GM18526 (cell line): ENCODE results near the gene ERFE.

Experiments used
- POLR2A ChIP-seq: IDR thresholded peaks from 3 replicates; pipeline ENCODE4 v1.6.1; 2011; ENCODE audit not compliant: insufficient read length; ENCODE audit errors: extremely low read depth

ERFE gene

DNA sequence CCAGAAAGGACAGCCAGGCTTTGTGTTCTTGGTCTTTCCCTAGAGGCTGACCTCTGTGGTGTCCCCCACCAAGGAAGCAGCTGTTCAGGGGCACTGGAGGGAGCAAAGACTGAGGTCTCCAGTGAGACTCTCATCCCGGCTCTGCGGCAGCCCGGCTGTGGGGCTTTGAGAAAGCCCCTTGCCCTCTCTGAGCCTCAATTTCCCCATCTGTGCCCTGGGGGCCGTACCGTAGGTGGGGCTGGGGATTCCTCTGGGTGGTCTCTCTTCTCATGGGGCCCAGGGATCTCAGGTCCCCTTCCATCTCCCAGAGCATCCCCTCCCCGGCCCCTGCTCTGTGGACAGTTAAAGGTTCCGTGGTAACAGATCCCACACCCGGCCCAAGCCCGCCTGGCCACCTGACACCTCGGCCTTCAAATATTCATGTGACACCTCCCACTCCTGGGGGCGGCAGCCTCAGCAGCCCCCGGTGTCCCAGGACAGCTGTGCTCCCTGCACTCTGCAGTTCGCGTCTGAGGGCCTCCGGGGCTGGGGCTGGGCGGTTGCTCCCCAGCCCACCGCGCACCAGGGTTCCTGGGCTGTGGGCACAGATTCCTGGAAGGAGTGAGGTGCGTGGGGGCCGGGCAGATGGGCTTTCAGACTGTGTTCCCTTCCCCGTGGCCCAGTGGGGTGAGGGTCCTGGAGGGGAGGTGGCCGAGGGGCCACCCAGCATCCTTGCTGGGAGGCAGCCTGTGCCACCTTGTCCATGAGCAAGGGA lies 35.4 kb upstream of the ERFE start:
- no peak for TF ChIP-seq POLR2A

DNA sequence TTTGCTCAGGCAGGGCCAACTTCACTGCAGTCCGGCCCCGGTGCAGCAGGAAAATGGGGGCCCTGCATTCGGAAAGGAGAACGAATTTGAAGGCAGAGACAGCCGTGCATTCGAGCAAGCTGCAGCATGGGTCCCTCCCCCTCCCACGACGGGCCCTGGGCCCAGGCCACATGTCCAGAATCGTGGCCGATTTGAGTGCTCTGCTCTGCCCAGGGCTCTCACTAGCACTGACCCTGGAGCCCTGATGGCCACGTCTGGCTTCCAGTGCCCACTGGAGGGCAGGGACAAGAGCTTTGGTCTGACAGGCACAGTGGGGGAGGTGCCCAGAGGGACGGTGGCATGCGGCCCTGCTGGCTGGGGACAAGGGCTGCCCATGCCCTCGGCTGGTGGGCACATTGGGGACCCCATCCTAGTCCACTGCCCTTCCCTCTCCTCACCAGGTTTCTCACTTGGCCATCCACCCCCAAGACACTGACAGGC lies 34.7 kb upstream of the ERFE start:
- TF ChIP-seq POLR2A = no peak

DNA sequence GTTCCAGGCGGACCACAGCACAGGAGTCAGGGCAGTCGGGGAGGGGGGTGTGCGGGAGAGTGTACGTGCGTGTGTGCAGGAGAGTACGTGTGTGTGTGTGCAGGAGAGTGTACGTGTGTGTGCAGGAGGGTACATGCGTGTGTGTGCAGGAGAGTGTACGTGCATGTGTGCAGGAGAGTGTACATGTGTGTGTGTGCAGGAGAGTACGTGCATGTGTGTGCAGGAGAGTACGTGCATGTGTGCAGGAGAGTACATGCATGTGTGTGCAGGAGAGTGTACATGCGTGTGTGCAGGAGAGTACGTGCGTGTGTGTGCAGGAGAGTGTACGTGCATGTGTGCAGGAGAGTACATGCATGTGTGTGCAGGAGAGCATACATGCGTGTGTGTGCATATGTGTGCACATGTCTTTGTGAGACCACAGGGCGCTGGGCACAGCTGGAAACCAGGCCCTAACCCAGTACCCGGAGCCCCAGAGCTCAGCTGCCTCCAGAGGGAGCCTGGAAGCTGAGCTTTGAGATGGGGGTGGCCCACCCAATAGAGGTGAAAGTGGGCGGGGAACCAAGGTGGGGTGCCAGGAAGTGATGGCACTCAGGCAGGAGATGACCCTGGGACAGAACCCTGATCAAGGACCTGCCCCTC lies 34.2 kb upstream of the ERFE start:
- TF ChIP-seq POLR2A = no peak

DNA sequence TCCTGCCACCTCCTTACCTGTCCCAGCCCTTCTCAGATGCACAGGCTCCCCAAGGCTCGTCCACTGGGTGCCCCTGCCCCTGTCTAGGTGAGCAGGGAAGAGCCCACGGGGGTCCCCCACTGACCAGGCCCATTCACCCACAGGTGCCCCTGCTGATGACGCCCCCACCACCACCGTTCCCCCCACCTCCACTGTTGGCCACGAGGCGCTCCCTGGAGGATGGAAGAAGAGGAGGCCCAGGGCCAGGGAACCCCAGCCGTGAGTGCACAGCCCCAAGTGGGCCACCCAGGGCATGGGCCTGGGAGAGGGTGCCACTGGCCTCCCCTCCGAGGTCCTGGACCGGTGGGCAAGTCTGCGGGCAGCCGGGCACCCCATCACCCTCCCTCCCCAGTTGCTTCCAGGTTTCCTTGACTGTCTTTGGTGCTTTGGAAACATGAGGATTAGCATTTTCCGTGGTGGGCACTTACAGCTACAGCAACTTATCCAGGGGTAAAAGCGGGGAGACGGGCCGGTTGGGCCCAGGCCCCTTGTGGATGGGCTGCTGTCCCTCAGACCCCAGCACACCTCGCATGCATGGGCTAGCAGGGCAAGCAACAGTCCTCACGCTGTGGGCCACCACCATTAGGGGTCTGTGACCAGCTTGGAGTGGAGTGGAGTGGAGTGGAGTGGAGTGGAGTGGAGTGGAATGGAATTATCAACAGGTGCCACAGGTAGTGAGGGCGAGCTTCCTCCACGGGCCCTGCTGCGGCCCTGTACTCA lies 33.5 kb upstream of the ERFE start:
- no peak for TF ChIP-seq POLR2A

DNA sequence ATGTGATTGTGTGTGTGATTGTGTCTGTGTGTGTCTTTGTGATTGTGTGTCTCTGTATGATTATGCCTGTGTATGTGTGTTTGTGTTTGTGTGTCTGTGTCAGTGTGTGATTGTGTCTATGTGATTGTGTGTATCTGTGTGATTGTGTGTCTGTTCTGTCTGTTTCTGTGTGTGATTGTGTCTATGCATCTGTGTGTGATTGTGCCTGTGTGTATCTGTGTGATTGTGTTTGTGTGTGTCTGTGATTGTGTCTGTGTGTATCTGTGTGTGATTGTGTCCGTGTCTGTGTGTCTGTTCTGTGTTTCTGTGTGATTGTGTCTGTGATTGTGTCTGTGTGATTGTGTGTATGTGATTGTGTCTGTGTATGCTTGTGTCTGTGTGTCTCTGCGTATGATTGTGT lies 32.4 kb upstream of the ERFE start:
- TF ChIP-seq POLR2A = no peak

DNA sequence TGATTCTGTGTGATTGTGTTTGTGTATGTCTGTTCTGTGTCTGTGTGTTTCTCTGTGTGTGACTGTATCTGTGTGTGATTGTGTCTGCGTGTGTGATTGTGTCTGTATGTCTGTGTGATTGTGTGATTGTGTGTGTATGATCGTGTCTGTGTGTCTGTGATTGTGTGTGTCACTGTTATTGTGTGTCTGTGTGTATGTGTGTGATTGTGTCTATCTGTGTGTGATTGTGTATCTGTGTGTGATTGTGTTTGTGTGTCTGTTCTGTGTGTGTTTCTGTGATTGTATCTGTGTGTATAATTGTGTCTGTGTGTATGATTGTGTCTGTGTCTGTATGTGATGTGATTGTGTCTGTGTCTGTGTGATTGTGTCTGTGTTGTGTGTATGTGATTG lies 32.0 kb upstream of the ERFE start:
- TF ChIP-seq POLR2A = no peak

DNA sequence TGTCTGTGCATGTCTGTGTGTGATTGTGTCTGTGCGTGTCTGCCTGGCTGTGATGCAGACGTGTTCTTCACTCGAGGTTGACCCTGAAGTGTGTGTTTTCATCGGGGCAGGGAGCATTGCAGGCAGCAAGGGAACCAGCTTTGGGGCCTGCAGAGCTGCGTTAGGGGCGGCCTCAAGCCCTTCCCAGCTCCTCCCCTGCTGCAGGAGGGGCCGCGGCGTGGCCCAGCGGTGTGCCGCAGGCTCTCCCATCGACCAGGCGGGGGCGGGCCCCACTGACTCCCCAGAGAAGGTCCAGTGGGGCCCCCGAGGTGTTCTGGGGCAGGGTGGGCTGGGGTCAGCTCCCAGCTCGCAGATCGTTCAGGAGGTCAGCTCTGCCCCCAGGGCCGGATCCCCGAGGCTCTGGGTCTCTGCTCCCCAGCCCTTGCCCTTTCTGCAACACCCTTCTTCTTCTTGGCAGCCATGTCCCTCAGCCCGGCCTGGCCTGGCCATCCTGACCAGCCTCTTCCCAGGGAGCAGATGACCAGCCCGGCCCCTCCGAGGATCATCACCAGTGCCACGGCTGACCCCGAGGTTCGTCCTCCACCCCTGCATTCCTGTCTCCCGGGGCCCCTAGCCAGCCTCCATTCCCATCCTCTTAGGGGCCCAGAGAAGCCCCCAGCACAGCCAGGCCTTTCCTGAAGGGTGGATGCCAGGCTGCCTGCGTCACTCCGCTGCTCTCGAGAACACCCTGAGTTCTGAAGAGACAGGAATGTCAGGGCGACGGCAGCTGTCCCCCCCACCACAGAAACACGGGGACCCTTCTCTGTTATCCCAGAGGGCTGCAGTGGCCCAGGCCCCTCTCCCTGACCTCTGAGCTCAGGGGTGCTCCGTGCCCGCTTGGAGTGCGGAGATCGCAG lies 31.4 kb upstream of the ERFE start:
- TF ChIP-seq POLR2A = no peak

DNA sequence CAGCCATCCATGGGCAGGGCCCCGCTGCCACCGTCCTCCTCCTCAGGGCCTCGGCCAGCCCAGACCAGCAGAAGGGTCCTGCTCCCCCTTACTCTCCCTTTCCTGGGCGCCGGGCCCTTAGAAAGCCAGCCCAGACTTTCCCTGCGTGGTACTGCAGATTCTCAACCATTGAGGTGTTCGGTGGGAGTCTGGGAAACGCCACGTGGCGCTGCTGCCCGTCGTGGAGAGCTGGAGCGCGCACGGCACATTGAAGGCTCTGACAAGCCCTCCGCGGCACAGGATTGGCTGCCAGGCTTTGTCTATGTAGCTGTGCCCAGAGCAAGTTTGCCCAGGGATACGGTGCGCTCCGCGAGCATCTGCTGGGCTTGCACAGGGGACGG lies 30.7 kb upstream of the ERFE start:
- TF ChIP-seq POLR2A = no peak

DNA sequence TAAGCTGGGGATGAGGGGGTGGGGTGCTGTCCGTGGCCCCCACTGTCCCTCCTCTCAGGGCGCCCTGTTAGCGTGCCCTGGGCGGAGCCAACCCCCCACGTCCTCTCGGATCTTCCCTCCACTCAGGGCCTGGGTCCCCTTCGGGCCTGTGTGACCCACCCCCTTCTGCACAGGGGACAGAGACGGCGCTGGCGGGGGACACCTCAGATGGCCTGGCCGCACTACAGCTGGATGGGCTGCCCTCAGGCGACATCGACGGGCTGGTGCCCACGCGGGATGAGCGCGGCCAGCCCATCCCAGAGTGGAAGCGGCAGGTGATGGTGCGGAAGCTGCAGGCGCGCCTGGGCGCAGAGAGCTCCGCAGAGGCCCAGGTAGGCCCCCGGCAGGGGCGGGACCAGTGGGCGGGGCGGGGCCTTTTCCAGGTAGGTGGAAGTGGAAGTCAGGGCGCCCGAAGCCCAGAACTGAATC lies 30.2 kb upstream of the ERFE start:
- TF ChIP-seq POLR2A = no peak

DNA sequence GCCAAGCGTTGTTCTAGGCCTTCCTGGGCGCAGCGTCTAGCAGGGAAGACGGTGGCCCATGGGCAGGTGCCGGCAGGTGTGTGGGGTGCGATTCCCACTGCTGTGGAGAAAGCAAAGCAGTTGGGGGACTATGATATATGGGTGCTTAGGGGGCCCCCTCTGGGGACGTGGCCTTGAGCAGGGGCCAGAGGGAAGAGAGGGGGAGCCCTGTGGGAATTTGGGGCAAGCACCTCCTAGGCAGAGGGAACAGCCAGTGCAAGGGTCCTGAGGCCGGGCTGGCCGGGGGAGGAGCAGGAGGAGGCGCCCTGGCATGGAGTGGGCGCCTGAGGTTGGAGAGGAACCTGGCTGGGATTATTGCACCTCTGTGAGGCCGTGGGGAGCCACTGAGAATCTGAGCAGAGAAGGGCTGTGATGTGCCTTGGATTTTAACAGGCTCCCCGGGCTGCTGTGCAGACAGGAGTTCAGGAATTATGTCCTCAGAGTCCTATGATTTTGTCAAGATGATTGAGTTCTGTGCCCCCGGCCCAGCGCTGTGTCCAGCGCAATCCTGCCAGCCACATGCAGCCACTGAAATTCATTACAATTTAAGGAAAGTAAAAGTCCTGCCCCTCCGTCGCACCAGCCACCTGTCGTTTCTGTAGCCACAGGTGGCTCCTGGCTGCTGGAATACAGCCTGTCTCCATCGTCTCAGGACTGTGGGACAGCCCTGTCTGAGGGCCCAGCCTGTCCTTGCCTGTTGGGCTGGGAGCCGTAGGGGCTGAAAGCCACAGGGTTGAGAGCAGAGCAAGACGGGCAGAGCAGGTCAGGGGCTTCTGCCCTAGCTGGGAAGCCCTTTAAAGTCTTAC lies 29.4 kb upstream of the ERFE start:
- no peak for TF ChIP-seq POLR2A

DNA sequence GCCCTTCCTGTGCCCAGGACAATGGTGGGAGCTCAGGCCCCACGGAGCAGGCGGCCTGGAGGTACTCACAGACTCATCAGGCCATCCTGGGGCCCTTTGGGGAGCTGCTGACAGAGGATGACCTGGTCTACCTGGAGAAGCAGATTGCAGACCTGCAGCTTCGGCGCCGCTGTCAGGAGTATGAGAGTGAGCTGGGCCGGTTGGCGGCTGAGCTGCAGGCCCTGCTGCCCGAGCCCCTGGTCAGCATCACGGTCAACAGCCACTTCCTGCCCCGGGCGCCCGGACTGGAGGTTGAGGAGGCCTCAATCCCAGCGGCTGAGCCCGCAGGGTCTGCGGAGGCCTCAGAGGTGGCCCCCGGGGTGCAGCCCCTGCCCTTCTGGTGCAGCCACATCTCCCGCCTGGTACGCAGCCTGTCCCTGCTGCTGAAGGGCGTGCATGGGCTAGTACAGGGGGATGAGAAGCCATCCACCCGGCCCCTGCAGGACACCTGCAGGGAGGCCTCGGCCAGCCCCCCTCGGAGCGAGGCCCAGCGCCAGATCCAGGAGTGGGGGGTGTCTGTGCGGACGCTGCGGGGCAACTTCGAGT lies 28.6 kb upstream of the ERFE start:
- no peak for TF ChIP-seq POLR2A

DNA sequence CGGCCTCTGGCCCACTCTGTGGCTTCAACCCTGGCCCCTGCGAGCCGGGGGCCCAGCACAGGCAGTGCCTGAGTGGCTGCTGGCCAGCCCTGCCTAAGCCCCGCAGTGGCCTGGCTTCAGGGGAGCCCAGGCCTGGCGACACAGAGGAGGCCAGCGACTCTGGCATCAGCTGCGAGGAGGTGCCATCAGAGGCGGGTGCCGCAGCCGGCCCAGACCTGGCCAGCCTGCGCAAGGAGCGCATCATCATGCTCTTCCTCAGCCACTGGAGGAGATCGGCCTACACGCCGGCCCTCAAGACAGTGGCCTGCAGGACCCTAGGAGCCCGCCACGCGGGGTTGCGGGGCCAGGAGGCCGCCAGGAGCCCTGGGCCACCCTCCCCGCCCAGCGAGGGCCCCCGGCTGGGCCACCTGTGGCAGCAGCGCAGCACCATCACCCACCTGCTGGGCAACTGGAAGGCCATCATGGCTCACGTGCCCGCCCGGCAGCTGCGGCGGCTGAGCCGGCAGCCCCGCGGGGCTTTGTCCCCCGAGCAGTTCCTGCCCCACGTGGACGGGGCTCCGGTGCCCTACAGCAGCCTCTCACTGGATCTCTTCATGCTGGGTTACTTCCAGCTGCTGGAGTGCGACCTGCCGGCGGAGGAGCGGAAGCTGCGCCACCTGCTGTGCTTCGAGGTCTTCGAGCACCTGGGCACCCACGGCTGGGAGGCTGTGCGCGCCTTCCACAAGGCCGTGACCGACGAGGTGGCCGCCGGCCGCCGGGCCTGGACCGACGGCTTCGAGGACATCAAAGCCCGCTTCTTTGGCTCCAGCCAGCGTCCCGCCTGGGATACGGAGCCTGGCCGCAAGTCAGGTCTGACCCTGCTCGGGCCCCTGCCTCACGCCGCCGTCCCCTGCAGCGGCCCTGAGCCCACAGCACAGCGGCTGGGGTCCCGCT lies 27.8 kb upstream of the ERFE start:
- no peak for TF ChIP-seq POLR2A
